Esophagus squamous epithelium (tissue), 5 donors: ENCODE results near the gene PLP2. TPM values are rescaled to one million over a fixed set of nuclear protein-coding genes. Genes with fewer than 3 reads are reported as not detected.
"Not testable (repeated sequence)": the region's sequence is repeated elsewhere in the genome, so short reads cannot be mapped to it uniquely, and the experiment has no call there.

Source experiments
- DNase-seq: peaks from one replicate; lab custom pipeline; 2025; lab: John Stamatoyannopoulos, UW
- H3K27ac ChIP-seq, 4 donors: fragments of 200-600 bp; sonication (generic); one replicate each; pipeline ENCODE4 v1.5.1; 2016 to 2019; ENCODE audit warnings: mild to moderate bottlenecking in 1 of 4
- H3K27me3 ChIP-seq, 4 donors: fragments of 200-600 bp; sonication (generic); 1 replicate in 3 of 4; 2 replicates in 1 of 4; pipeline versions ENCODE4 v1.5.1 to v1.6.0; 2017 to 2021; ENCODE audit warnings: antibody characterized with exemption in 1 of 4
- H3K36me3 ChIP-seq, 3 donors: fragments of 200-600 bp; sonication (generic); one replicate each; pipeline ENCODE4 v1.5.1; 2016 to 2019
- H3K4me1 ChIP-seq, 3 donors: fragments of 200-600 bp; sonication (generic); one replicate each; pipeline ENCODE4 v1.5.1; 2017 to 2019
- H3K4me3 ChIP-seq, 4 donors: fragments of 200-600 bp; sonication (generic); 1 replicate in 3 of 4; 2 replicates in 1 of 4; pipeline ENCODE4 v1.5.1; 2016 to 2019; ENCODE audit warnings: mild to moderate bottlenecking in 2 of 4, moderate library complexity in 1 of 4
- H3K9me3 ChIP-seq, 3 donors: fragments of 200-600 bp; sonication (generic); one replicate each; pipeline ENCODE4 v1.5.1; 2016 to 2019
- CTCF ChIP-seq, 6 experiments: fragments of 450-650 bp in 4 of 6; fragments of 200-600 bp in 2 of 6; sonication (generic) in 2 of 6; IDR thresholded peaks; one replicate each; pipeline ENCODE4 v1.5.1; 2016 to 2019; ENCODE audit warnings: antibody characterized with exemption in 6 of 6, mild to moderate bottlenecking in 4 of 6, moderate library complexity in 4 of 6
- POLR2A ChIP-seq, 4 donors: fragments of 450-650 bp; IDR thresholded peaks; one replicate each; pipeline ENCODE4 v1.6.1; 2017; ENCODE audit warnings: antibody characterized with exemption in 4 of 4, mild to moderate bottlenecking in 4 of 4, moderate library complexity in 3 of 4
- WGBS, 2 donors: methylation state at CpG; one replicate each; pipeline ENCODE4 v1.1.5; 2018; 5-methylcytosine and 5-hydroxymethylcytosine counted together
- intact Hi-C: fragments of 100-400 bp; cut with DNase I; formaldehyde crosslinking; loops from one replicate; pipeline ENCODE4 v1.15.0; 2022
- total RNA-seq, 4 donors: library from RNA; depleted of rRNA; stranded (reverse); fragments of >200 nt; gene quantifications; one replicate each; pipeline ENCODE4 v1.1.0, GENCODE V29; 2016
- donor health status: DM: yes; HTN: yes; CAD: no.

The PLP2 gene
- total RNA-seq, 4 donors from 2014 or later = 134 to 187 (median 152) TPM

- no peak for DNase-seq
- Histone ChIP-seq H3K4me1 (peaks cover 0 to 75% (median 9%) of the 10 kb centered on the region in 3 donors), H3K4me3 (peak overlapping the region; percentile 63 to 75 (median 66)), H3K36me3 (peaks cover 0 to 31% (median 0%) of the 10 kb centered on the region in 3 donors), H3K9me3 (no peaks in the 10 kb centered on the region), H3K27ac (peak overlapping the region; percentile 93 to 96 (median 95)), H3K27me3 (no peaks in the 10 kb centered on the region)
- TF ChIP-seq CTCF (IDR thresholded peaks at IDR 0.05) (no peak), POLR2A (IDR thresholded peaks at IDR 0.05) (peak in 1 of 4 donors; percentile 29)
- intact Hi-C loops = no loop called here
- WGBS, 2 donors = 43% methylated on average over 5 of the region's 37 CpGs; no CpG with 5 or more reads in 1 of the 2 donors
Observed at GRCh38 chrX:49172280-49172780, 632 bp downstream of the PLP2 start.

- peaks cover 0 to 72% (median 7%) of the 10 kb centered on the region in 3 donors for H3K4me1 ChIP-seq
- H3K9me3 ChIP-seq, H3K27me3 ChIP-seq, DNase-seq, intact Hi-C loops: not testable (repeated sequence)
- 70% methylated on average over 2 of the region's 8 CpGs; no CpG with 5 or more reads in 1 of the 2 donors for WGBS, 2 donors
- peaks cover 0 to 39% (median 0%) of the 10 kb centered on the region in 3 donors for H3K36me3 ChIP-seq
- peak overlapping the region; percentile 93 to 96 (median 95) for H3K27ac ChIP-seq
- H3K4me3 ChIP-seq = peak overlapping the region in 2 of 4 donors; percentile 66 to 75
Observed at GRCh38 chrX:49173544-49173943, 1.8 kb downstream of the PLP2 start.

GRCh38 chrX:49174723-49175122 lies 3.0 kb downstream of the PLP2 start:
- H3K4me3 ChIP-seq = no peak overlapping the region
- H3K36me3 ChIP-seq = peaks cover 0 to 51% (median 0%) of the 10 kb centered on the region in 3 donors
- no peaks in the 10 kb centered on the region for H3K27me3 ChIP-seq
- intact Hi-C loops = no loop called here
- 18 to 79% methylated on average over 2 of the region's 3 CpGs for WGBS, 2 donors
- DNase-seq = no peak
- no peaks in the 10 kb centered on the region for H3K9me3 ChIP-seq
- peaks cover 0 to 65% (median 7%) of the 10 kb centered on the region in 3 donors for H3K4me1 ChIP-seq
- peak overlapping the region; percentile 93 to 96 (median 95) for H3K27ac ChIP-seq
- TF ChIP-seq CTCF (IDR thresholded peaks at IDR 0.05) (no peak), POLR2A (IDR thresholded peaks at IDR 0.05) (no peak)

GRCh38 chrX:49175435-49176274 lies 4.0 kb downstream of the PLP2 start:
- peaks cover 0 to 65% (median 7%) of the 10 kb centered on the region in 3 donors for H3K4me1 ChIP-seq
- peaks cover 0 to 60% (median 0%) of the 10 kb centered on the region in 3 donors for H3K36me3 ChIP-seq
- WGBS, 2 donors = 37 to 59% methylated on average over 7 to 15 of the region's 43 CpGs

More at GRCh38 chrX:49175435-49176274, 4.0 kb downstream of the PLP2 start:
- TF ChIP-seq CTCF (IDR thresholded peaks at IDR 0.05) (no peak), POLR2A (IDR thresholded peaks at IDR 0.05) (no peak)
- Histone ChIP-seq H3K27me3 (no peaks in the 10 kb centered on the region), H3K9me3 (no peaks in the 10 kb centered on the region), H3K27ac (peak overlapping the region; percentile 73 to 96 (median 90)), H3K4me3 (peak overlapping the region in 1 of 4 donors; percentile 23)
- DNase-seq = no peak
- intact Hi-C loops = no loop called here
